HepG2 (cell line): ENCODE data around the gene EMILIN3.

Experiments
- ATF3 ChIP-seq: sonication (generic); formaldehyde crosslinking; IDR thresholded peaks from 2 replicates; pipeline ENCODE4 v1.4.0; 2020; ENCODE audit warnings: missing genetic modification reagents
- CTCF ChIP-seq: sonication (generic); formaldehyde crosslinking; IDR thresholded peaks from 2 replicates; pipeline ENCODE4 v1.5.0; 2020; ENCODE audit warnings: mild to moderate bottlenecking, missing genetic modification reagents, moderate library complexity
- MED1 ChIP-seq: sonication (generic); formaldehyde crosslinking; IDR thresholded peaks from 2 replicates; pipeline ENCODE4 v1.4.0; 2020; ENCODE audit warnings: missing genetic modification reagents
- NCOA2 ChIP-seq: sonication (generic); formaldehyde crosslinking; IDR thresholded peaks from 2 replicates; pipeline ENCODE4 v1.8.0; 2022; ENCODE audit warnings: inconsistent platforms
- PHF21A ChIP-seq: sonication (generic); formaldehyde crosslinking; IDR thresholded peaks from 2 replicates; pipeline ENCODE4 v1.5.0; 2020; ENCODE audit warnings: mild to moderate bottlenecking, missing genetic modification reagents
- TARDBP ChIP-seq: sonication (generic); formaldehyde crosslinking; IDR thresholded peaks from 2 replicates; pipeline ENCODE4 v1.8.0; 2022; ENCODE audit warnings: mild to moderate bottlenecking, missing genetic modification reagents
- TIGD3 ChIP-seq: sonication (generic); formaldehyde crosslinking; IDR thresholded peaks from 2 replicates; pipeline ENCODE4 v1.5.1; 2020; ENCODE audit warnings: mild to moderate bottlenecking, missing genetic modification reagents, borderline replicate concordance
- TSC22D2 ChIP-seq: sonication (generic); formaldehyde crosslinking; IDR thresholded peaks from 2 replicates; pipeline ENCODE4 v1.5.1; 2020; ENCODE audit warnings: missing genetic modification reagents, mild to moderate bottlenecking, borderline replicate concordance
- ZNF451 ChIP-seq: sonication (generic); formaldehyde crosslinking; IDR thresholded peaks from 2 replicates; pipeline ENCODE4 v1.5.0; 2020; ENCODE audit warnings: mild to moderate bottlenecking, missing genetic modification reagents
- ZNF510 ChIP-seq: sonication (generic); formaldehyde crosslinking; IDR thresholded peaks from 2 replicates; pipeline ENCODE4 v1.4.0; 2020; ENCODE audit warnings: low read depth, mild to moderate bottlenecking, missing genetic modification reagents
- ZNF615 ChIP-seq: sonication (generic); formaldehyde crosslinking; IDR thresholded peaks from 2 replicates; pipeline ENCODE4 v1.5.0; 2020; ENCODE audit warnings: mild to moderate bottlenecking, missing genetic modification reagents, borderline replicate concordance
- TF ChIP-seq, protein P1 (sequence below): conservative IDR thresholded peaks from 2 replicates; pipeline ENCODE4 v1.6.1; 2018; ENCODE audit warnings: missing genetic modification reagents

- TF ChIP-seq, protein P1, sequence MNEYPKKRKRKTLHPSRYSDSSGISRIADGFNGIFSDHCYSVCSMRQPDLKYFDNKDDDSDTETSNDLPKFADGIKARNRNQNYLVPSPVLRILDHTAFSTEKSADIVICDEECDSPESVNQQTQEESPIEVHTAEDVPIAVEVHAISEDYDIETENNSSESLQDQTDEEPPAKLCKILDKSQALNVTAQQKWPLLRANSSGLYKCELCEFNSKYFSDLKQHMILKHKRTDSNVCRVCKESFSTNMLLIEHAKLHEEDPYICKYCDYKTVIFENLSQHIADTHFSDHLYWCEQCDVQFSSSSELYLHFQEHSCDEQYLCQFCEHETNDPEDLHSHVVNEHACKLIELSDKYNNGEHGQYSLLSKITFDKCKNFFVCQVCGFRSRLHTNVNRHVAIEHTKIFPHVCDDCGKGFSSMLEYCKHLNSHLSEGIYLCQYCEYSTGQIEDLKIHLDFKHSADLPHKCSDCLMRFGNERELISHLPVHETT (CRISPR knock-in tag): no peak
- TF ChIP-seq MED1 (no peak), TARDBP (CRISPR knock-in tag) (no peak), TIGD3 (CRISPR knock-in tag) (no peak), ZNF510 (CRISPR knock-in tag) (no peak), PHF21A (CRISPR knock-in tag) (no peak), CTCF (CRISPR knock-in tag) (no peak), ZNF451 (CRISPR knock-in tag) (no peak), NCOA2 (CRISPR knock-in tag) (no peak), TSC22D2 (CRISPR knock-in tag) (no peak), ZNF615 (CRISPR knock-in tag) (no peak), ATF3 (no peak)
Observed at GRCh38 chr20:41407607-41408006, 41.0 kb upstream of the EMILIN3 start.
